GM18520 (cell line): ENCODE results near the gene TRIM16.
"Not testable (repeated sequence)": the region's sequence is repeated elsewhere in the genome, so short reads cannot be mapped to it uniquely, and the experiment has no call there.

ENCODE experiments used
- ATAC-seq: cut with Tn5 transposase; IDR thresholded peaks from one replicate; pipeline ENCODE4 v1.9.1; 2021; ENCODE audit not compliant: unreplicated experiment

Gene TRIM16

DNA sequence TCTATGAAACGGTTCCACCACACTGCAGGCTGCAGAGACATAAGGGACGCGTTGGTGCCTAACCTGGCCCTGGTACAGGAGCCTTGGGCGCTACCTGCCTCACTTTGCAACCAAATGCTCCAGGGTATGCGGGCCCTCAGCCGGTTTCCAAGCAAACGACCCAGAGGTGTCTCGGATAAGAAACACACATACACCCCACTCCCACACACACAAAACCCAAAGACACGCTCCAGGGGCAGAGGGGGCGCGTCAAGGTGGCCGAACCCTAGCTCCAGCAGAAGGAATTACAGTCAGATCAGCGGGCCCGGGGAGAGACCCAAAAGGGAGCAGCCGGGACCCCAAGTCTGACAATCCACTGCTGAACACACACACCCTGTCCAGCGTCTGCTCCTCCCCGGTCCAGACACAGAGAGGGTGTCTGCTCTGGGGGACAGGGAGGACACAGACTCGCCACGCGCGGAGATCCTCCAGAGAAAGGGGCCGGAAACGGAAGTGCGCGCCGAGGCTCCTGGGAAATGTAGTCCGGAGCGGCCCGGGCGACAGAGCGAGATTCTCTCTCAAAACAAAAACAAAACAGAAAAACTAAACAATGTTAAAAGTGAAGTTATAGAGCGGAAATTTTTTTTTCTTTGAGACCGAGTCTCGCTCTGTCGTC is at the start of gene TRIM16:
TRIM16 (minus strand) TSS at position 488 of the 655 bp plus-strand sequence. CDS start 32,702 bp downstream, outside the sequence.
- ATAC-seq: peak; percentile 79

DNA sequence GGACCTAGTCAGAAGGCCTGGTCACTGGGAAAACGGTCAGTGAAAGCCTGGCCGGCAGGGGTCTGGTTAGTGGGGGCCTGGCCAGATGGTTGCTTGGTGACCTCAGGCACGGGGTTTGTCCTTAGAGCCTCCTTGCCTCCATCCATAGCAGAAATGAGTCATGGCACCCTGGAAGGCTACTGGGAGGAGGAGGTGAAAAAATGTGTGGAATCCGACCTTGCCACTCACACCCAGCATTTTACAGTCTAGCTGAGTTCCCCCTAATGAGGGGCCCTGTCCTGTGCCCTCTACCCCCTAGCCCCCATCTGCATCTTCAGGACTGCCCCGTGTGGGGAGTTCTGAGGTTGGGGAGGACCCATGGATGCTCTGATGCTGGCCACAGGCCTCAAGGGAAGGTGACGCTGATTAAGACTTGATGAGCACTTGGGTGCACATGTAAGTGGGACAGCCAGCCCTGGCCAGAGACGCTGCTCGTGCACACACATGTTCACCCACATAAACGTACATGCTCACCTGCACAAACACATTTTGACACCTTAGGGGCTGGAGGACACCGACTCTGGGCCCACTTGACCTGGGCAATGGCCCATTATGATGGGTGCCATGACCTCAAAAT is 49.2 kb upstream of the TRIM16 start:
- not testable (repeated sequence) for ATAC-seq

DNA sequence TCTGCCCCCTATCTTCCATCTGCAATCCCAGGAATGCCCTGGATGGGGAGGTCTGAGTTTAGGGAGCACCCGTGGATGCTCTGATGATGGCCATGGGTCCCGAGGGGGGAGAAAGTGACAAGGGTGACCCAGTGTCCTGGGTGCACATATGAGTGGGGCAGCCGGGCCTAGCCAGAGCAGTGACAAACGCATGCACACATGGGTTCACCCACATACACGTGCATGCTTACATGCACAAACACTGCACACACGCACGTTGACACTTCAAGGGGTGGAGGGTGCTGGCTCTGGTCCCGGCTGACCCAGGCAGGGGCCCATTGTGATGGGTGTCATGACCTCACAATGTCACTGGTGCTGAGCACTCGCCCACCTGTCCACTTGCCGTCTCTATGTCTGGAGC is 47.8 kb upstream of the TRIM16 start, which contains the start of gene TBC1D26:
TBC1D26 (plus strand) TSS at position 384 of the 400 bp plus-strand sequence. CDS start 3,066 bp downstream, outside the sequence.
- ATAC-seq: not testable (repeated sequence)

DNA sequence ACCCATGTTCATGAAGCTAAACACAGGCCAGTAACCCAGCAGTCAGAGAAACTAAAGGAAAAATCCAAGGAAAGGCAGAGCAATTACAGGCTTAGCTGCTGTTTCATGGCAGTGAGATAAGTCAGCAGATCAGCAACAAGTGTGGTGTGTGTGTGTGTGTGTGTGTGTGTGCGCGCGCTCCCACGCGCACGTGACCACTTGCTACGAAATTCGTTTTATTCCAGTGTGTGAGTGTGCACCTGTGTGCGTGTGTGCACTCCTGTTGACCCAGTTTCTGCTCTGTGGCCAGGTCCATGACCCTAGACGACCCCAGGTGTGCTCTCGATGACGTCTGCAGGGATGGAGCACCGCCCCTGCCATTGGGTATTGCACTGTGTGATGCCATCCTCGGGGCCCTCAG is 46.4 kb upstream of the TRIM16 start:
- ATAC-seq: not testable (repeated sequence)

DNA sequence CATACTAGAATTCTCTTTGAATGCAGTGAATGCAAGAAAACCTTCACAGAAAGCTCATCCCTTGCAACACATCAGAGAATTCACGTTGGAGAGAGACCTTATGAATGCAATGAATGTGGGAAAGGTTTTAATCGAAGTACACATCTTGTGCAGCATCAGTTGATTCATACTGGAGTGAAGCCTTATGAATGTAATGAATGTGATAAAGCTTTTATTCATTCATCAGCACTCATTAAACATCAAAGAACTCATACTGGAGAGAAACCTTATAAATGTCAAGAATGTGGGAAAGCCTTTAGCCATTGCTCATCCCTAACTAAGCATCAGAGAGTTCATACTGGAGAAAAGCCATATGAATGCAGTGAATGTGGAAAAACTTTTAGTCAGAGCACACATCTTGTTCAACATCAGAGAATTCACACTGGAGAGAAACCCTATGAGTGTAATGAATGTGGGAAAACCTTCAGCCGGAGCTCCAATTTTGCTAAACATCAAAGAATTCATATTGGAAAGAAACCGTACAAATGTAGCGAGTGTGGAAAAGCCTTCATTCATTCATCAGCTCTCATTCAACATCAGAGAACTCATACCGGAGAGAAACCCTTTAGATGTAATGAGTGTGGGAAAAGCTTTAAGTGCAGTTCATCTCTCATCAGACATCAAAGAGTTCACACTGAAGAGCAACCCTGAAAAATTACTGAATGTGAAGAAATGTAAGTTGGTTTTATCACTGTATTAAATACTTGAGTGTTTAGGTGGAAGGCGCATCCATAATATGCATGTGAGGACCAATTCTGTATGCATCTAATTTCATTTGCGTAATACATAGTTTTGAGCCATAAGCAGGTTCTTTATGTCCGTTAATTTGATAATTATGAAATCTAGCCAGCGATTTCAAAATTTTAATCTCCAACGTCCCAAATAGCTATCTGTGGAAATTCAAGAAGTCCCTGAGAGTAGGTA is 32.8 kb upstream of the TRIM16 start:
- not testable (repeated sequence) for ATAC-seq

DNA sequence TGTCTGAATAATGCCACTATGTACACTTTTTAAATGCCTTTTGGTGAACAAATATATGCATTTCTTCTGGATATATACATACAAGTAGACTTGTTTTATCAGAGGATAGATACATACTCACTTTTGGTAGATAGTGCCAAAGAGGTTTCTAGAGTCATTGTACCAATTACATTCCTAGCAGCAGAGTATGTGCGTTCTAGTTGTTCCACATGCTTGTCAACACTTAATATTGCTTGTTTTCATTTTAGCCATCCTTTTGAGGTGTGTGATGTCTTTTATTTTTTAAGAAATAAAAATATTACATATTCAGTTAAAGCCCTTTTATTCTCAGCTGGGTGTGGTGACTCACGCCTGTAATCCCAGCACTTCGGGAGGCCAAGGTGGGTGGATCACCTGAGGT is 24.8 kb upstream of the TRIM16 start:
- ATAC-seq: not testable (repeated sequence)

DNA sequence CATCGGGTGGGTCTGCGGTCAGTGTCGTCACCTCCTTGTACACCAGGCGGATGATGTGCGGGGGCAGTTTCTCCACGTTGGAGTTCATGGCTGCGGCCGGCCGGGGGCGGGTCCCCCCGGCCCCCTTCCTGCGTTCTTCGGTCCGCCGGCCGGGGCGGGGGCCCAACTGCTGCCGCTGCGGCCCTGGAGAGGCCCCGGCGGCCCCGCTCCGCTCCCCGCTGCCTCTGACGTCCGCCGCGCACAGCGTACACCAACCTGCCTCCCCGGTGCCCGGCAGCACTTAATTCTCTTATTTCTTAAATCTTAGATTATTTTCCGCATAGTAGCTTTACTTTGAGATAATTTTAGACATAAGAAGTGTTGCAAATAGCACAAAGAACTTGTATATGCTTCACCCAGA is 20.7 kb upstream of the TRIM16 start:
- ATAC-seq: not testable (repeated sequence)

DNA sequence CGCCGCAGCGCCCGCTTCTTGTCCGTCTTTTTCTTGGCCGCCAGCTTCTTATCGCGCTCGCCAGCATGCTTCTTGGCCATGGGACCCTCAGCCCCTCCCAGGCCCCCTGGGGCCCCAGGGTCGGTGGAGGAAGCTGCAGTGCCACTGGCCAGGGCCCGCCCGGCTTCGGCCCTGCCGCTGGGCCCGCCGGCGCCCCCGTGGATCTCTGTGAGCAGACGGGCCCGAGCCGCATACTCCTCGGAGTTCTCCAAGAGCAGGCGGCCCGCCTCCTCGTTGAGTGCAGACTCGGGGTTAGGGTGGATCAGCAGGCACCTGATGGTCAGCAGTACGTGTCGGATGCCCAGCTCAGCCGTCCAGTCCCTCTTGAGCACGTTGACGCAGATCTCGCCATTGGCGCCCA is 20.1 kb upstream of the TRIM16 start:
- ATAC-seq: not testable (repeated sequence)

DNA sequence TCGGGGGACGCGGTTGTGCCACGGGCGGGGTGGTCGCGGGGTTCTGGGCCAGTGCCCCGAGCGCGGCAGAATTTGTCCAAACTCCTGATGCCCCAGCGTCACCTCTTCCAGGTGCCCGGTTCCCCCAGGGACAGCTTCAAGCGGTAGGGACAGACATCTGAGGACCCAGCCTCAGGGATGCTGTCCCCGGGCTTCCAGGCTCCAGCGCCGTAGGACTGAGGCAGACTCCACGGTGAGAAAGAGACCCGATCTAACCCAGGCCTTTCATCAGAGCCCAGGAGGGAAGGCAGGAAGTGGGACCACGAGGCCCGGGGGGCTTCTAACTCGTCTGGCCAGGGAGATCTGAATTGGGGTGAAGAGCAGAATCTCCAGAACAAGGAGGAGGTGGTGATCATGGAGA is 15.8 kb upstream of the TRIM16 start:
- not testable (repeated sequence) for ATAC-seq

DNA sequence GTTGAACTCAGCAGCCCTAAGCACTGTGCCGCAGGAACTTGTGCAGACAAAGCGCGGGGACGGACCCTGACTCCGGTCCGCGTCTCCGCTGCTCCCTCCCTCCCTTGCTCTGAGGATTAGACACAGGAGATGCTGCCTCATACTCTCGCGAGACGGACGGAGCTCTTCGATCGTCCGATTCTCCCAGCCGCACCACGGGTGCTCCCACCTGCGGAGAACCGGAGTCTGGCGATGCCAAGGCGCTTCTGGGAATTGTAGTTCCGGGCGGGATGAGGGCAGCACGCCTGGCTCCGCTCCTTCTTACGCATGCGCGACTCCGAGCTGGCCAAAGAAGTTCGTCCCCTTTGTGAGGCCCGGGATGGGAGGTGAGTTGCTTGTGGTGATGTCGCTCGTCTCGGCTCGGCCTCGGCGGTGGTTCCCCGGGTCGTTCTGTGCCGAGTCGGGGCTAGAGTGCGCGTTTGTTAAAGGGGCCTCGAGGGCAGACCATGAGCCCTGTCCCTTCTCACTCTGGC is 15.4 kb upstream of the TRIM16 start, which contains the start of gene ZNF286A:
ZNF286A (plus strand) TSS at position 340 of the 512 bp plus-strand sequence. CDS start 578 bp downstream, outside the sequence.
- ATAC-seq: peak; percentile 93

DNA sequence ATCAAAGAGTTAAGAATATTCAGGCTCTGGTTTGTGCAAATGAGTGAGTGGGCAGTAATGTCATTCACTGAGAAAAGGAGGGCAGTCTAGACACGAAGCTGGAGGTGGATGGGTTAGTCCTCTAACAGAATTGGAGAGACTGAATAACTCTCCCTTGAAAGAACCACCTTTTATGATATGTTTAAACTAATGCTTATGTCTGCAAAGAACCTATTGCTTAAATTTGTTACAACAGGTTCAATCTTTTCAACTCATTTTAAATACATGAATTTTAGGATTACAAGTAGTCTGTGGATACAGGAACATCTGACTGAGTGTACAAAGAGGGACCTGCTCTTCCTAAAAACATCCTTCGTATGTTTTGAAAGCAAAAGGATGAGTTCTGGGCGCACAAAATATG is 14.9 kb upstream of the TRIM16 start:
- not testable (repeated sequence) for ATAC-seq

DNA sequence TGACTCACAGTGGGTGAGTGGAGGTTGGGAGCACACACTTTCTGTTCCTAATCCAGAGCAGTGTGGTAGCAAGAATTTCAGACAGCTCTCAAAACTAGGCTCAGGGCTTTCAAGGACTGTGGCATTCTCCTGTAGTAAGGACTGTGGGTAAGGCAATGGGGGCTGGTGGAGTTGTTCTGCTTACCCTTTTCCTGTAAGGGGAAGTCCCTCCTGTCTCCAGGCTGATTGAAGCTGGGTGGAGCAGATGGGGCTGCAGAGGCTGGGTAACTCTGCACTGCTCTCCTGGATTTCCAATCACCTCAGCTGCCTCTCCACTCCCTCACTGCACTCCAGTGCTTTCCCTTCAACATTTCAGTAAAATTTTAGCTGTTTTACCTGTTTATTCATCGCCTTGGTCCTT is 3.4 kb upstream of the TRIM16 start:
- not testable (repeated sequence) for ATAC-seq

DNA sequence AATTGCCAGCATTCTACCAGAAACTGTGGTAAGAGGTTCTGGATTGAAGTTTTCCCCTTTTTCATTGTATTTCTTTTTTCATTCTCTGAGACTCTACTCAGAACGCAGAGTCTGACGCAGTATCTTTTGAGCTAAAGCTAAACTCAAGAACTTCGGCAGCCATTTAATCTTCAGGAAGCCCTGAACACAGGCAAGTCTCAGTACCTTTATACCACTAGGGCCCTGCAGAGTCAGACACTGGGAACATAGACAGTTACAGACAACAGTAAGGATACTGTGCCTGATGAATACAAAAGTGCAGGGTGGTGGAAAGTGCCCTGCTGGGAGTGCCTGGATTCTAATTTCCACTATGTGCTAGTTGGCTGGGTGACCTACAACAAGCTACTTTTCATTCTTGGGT is 976 bp downstream of the TRIM16 start:
- ATAC-seq: not testable (repeated sequence)

DNA sequence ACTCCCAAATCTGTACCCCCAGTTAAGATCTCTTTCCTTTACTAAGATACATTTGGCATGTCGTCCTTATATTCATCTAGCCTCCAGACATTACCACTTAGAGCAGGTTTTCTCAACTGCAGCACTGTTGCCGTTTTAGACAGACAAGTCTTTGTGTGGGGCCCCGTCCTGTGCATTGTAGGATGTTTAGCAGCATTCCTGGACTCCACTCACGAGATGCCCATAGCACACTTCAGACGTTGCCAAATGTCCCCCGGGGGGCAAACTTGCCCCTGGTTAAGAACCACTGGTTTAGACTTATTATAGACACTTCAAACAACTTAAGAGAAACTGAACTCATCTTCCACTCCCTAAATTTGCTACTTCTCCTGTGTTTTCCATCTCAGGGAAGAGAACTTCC is 8.1 kb downstream of the TRIM16 start:
- ATAC-seq: not testable (repeated sequence)

DNA sequence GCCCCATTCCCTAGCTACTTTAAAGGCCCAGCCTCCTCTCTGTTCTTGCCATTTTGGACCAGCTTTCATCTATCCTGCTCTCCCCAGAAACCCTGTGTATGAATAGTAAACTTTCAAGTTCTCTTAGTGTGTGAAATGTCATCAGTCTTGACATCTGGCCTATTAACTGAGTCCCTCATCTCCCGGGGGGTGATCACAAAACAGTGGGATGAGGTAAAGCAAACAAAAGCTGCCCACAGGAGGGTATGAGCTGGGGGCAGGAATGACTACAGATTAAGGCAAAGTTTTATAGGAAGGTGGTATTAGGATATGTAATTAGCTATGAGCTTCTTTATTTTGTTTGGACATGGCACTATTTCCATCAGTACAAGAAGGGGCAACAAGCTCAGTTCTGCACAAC is 9.5 kb downstream of the TRIM16 start:
- not testable (repeated sequence) for ATAC-seq

DNA sequence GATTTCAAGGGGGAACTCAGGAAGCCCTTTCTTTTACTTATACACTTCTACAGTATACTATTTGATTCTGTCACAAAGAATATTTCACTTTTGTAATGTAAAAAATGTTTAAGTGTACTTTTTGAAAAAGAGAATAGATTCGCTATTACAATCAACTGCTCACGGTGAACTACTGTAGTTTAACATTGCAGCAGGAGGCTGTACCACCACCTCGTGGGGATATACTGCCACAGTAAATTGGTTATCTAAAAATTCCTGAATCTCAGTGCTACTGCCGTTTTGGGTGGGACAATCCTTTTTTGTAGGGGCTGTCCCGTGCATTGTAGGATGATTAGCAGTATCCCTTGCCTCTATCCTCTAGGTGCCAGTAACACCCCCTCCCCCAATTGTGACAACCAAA is 14.6 kb downstream of the TRIM16 start:
- not testable (repeated sequence) for ATAC-seq

DNA sequence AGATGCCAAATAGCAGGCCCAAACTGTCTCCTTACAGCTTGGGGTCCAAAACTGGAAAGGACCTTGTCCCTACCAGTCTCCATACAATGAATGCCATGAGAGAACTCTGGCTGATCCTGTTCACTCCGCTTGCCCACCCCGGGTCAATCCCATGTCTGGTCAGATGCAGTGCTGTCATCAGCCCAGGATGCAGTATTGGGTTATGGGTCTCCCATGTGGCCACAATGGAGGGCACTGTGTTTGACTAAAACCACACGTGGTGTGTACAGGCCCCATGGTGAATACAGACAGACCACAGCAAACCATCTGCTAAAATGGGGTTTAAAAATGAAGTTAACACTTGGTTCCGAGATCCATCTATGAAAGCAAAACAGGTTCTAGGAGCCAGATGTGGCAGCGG is 20.4 kb downstream of the TRIM16 start:
- no peak for ATAC-seq

DNA sequence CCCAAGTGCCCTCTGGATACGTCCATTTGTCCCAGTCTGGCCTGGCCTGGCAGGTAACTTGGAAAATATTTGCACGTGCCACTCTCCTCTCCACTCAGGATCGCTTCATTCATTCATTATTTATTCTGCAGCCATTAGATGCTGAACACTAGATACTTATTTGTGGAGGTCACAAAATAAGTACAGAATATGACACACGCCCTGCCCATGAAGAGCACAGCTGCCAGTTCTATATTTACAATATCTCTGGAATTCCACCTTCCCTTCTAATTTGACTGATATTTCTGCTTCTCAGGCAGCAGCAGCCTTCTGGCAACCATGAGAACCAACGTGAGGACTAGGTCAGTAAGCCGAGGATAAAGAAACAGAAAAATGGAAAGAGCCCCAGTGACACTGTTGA is 20.9 kb downstream of the TRIM16 start:
- ATAC-seq: no peak

DNA sequence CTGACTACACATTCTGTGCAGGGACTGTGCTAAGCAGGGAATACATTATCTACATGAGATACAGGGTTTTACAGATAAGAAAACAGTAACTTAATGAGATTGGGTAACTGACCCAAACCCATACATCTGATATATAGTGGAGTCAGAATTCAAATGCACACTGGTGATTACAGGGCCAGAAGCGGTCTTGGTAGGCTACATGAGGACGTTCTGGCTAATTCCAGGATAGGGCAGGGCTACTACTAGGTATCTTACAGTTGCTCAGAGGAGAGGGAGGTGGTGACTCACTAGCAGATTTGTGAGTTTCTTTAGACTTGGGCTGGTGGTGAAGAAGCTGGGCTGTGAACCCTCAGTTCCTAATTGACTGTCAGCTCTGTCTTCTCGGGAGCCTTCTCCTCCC is 21.4 kb downstream of the TRIM16 start:
- no peak for ATAC-seq

DNA sequence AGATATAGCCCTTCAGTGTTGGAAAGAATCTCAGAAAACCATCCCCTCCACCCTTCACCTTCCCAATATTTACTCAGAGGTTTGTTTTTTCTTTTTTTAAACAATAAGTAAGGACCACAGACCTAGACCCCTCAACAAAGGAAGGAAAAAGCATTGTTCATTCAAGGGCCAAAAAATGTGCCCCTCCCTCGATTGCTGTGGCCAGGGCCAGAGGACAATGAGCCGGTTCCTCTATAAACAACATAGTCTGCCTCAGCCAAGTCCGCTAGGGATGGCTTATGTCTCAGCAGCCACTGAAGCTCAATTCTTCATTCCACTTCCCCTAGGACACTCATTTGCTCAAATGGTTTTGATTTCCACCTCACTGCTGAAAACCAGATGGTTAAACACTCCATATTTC is 24.0 kb downstream of the TRIM16 start:
- ATAC-seq: no peak

DNA sequence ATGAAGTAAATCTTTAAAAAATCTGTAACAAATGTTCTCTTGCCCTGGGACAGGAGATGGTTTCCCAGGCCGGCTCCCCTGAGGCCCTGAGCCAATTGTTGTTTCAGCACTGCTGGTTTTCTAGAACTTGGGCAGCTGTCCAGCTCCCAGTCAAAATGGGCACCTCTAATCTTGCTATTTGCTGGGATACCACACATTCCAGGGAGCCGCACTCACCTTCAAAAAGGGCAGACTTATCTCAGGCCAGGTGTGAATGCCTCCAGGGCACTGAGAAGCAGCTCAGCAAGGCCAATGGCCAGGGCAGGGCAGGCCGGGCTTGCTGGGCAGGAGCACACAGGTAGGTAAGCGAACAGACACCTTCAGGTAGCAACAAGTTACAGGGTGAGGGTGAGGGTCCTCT is 24.4 kb downstream of the TRIM16 start:
- ATAC-seq: no peak
